ENCODE data around the gene TOMM6. TPM values are rescaled to one million over a fixed set of nuclear protein-coding genes. Genes with fewer than 3 reads are reported as not detected.

TOMM6 gene
- total RNA-seq, 4 donors from 2014 or later: 116 to 182 (median 150) TPM

DNA sequence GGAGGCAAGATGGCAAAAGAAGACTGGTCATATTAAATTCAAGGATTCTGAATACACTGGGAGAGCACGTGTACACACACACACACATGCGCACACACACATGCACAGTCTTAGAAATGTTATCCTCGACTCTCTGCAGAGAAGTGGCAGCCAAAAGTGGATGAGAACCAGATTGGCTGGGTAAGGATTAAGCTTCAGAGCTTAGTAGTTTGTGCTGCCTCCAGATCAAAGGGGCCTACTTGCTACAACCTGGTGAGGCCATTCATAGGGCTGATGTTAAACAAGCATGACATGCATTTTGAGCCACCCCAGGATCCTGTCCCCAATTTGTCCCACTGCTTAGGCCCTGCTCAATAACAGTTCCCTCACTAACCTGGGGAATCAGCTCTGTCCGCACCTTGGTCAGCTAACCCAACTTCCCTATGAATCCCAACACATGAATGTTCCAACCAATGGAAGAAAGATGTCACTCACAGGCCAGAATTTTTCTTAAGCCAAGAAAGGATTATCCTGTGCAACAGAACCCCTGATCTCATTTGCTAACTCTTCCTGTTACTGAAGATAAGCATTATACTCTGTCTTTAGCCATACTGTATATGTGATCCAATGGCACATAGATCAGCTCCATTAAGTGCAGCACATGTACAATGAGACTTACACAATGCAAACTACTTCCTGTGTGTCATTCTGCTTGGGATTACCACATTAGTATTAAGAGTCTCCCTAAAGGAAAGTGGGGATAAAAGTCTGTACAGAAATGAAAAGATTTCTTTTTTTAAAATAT lies 31.0 kb downstream of the TOMM6 start:
- Histone ChIP-seq H3K9me3 (no peaks in the 10 kb centered on the region), H3K27me3 (no peaks in the 10 kb centered on the region), H3K27ac (no peak overlapping the region), H3K4me3 (no peak overlapping the region), H3K4me1 (no peaks in the 10 kb centered on the region), H3K36me3 (no peaks in the 10 kb centered on the region)
- no peak for TF ChIP-seq POLR2A (IDR thresholded peaks at IDR 0.05)
- TF ChIP-seq, protein P1, sequence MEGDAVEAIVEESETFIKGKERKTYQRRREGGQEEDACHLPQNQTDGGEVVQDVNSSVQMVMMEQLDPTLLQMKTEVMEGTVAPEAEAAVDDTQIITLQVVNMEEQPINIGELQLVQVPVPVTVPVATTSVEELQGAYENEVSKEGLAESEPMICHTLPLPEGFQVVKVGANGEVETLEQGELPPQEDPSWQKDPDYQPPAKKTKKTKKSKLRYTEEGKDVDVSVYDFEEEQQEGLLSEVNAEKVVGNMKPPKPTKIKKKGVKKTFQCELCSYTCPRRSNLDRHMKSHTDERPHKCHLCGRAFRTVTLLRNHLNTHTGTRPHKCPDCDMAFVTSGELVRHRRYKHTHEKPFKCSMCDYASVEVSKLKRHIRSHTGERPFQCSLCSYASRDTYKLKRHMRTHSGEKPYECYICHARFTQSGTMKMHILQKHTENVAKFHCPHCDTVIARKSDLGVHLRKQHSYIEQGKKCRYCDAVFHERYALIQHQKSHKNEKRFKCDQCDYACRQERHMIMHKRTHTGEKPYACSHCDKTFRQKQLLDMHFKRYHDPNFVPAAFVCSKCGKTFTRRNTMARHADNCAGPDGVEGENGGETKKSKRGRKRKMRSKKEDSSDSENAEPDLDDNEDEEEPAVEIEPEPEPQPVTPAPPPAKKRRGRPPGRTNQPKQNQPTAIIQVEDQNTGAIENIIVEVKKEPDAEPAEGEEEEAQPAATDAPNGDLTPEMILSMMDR (IDR thresholded peaks at IDR 0.05): no peak
- DNase-seq: no peak
- intact Hi-C loops (cut with DNase I): no loop called here
- WGBS, 2 donors: 73 to 90% methylated on average over 3 to 4 of the region's 4 CpGs

DNA sequence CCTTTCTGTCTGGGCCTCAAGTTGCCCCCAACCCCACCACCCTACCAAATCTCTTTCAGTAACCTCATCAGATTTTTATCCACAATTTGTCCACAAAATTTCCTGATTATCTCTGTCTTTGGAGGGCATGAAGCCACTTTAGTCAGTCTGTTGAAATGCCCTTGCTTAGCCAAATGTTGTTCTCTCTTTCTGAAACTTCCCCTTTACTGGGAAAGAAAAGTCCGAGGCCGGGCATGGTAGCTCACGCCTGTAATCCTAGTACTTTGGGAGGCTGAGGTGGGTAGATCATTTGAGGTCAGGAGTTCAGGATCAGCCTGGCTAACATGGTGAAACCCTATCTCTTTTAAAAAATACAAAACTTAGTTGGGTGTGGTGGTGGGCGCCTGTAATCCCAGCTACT lies 33.8 kb downstream of the TOMM6 start:
- Histone ChIP-seq H3K27ac (no peak overlapping the region), H3K36me3 (no peaks in the 10 kb centered on the region), H3K4me1 (no peaks in the 10 kb centered on the region), H3K27me3 (no peaks in the 10 kb centered on the region), H3K4me3 (no peak overlapping the region), H3K9me3 (no peaks in the 10 kb centered on the region)
- 94 to 100% methylated on average over 3 to 4 of the region's 4 CpGs for WGBS, 2 donors
- DNase-seq: no peak
- intact Hi-C loops (cut with DNase I): no loop called here
- TF ChIP-seq POLR2A (IDR thresholded peaks at IDR 0.05): no peak
- TF ChIP-seq, protein P1 (IDR thresholded peaks at IDR 0.05): no peak

DNA sequence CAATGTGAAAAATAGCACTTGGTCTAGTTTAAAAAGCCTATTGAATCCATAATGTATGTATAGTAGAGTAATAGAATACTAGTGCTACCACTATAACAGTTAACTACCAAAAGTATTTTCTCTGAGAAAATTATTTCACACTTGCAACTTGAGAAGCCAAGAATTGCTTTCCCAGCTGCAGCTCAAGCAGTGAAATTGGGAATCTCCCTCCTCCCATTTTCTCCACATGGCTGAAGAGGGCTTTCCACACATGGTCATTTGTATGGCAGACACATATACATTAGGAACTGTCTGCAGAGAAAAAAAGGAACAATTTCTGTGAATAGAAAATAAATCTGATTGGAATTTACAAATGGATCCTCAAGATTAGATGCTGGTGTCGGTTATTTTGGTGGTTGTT lies 34.5 kb downstream of the TOMM6 start:
- TF ChIP-seq, protein P1 (IDR thresholded peaks at IDR 0.05): no peak
- TF ChIP-seq POLR2A (IDR thresholded peaks at IDR 0.05): no peak
- 100% methylated on average over 1 of the region's 1 CpG for WGBS, 2 donors
- DNase-seq: no peak
- Histone ChIP-seq H3K27ac (no peak overlapping the region), H3K4me3 (no peak overlapping the region), H3K27me3 (no peaks in the 10 kb centered on the region), H3K9me3 (no peaks in the 10 kb centered on the region), H3K4me1 (no peaks in the 10 kb centered on the region), H3K36me3 (no peaks in the 10 kb centered on the region)
- intact Hi-C loops (cut with DNase I): no loop called here

DNA sequence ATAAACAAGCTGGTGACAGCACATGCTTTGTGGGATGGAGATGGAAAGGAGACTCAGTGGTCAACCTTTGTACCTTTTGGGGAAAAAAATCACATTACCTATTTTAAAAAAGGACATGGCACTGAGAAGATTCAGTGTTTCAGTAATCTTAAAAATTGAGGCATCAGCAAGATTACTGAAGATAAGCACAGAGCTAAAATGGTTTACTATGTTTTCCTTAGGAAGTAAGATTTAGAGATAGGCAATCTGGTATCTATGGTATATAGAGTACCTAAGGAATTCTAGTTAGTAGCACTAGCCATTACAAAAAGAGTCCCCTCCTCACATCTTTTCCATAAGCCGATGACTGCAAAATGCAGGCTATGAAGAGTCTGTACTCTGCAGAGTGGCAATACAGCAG lies 35.7 kb downstream of the TOMM6 start:
- intact Hi-C loops (cut with DNase I): no loop called here
- Histone ChIP-seq H3K27ac (no peak overlapping the region), H3K27me3 (no peaks in the 10 kb centered on the region), H3K4me1 (no peaks in the 10 kb centered on the region), H3K9me3 (no peaks in the 10 kb centered on the region), H3K36me3 (no peaks in the 10 kb centered on the region), H3K4me3 (no peak overlapping the region)
- WGBS, 2 donors: 100% methylated on average over 1 of the region's 1 CpG
- TF ChIP-seq, protein P1 (IDR thresholded peaks at IDR 0.05): no peak
- TF ChIP-seq POLR2A (IDR thresholded peaks at IDR 0.05): no peak
- DNase-seq: no peak

DNA sequence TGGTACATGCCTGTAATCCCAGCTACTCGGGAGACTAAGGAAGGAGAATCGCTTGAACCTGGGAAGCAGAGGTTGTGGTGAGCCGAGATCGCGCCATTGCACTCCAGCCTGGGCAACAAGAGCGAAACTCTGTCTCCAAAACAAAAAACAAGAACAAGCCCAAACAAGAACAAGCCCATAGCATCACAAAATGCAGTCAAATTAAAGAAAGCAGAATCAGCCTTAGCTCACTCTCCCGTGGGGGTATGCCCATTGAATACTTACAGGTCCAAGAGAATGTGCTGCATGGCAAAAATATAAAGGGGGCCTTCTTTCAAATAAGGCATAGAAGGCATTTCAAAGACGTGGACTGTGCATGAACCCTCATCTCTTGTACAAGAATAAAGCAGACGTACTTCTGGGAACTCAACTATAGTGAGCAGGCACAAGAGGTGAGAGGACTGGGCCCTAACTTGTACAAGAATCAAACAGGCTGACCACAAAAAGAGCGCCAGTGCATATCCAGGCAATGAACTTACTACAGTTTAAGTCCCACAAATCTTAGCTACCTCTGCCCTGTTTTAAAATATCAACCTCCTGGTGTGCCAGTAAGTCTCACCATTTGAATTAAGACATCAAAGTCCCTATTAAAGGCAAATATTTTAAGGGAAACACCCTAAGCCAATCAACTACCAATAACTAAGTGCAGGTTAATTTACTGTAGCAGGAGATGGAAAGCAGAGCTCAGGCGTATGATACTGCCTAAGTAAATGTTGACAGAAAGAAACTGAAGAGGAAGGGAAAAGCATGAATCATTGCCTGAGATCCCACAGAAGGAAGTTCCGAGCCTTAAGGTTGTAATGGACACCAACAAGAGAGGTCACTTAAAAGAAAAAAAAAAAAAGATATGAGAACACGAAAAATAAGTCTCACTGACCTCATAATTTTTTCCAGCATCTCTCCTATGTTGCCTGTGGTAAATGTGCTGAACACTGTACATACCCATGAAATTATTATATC lies 37.4 kb downstream of the TOMM6 start:
- TF ChIP-seq, protein P1 (IDR thresholded peaks at IDR 0.05): no peak
- no peak for TF ChIP-seq POLR2A (IDR thresholded peaks at IDR 0.05)
- no peaks in the 10 kb centered on the region for H3K27me3 ChIP-seq
- WGBS, 2 donors: 76 to 80% methylated on average over 13 of the region's 13 CpGs
- DNase-seq: no peak
- no peak overlapping the region for H3K4me3 ChIP-seq
- no peak overlapping the region for H3K27ac ChIP-seq
- no peaks in the 10 kb centered on the region for H3K9me3 ChIP-seq
- no peaks in the 10 kb centered on the region for H3K4me1 ChIP-seq
- no peaks in the 10 kb centered on the region for H3K36me3 ChIP-seq
- intact Hi-C loops (cut with DNase I): no loop called here

All from esophagus squamous epithelium (tissue), 5 donors.